Measurements from ENCODE around the gene TBXAS1. TPM values are rescaled to one million over a fixed set of nuclear protein-coding genes. Genes with fewer than 3 reads are reported as not detected.
"Not testable (repeated sequence)": the region's sequence is repeated elsewhere in the genome, so short reads cannot be mapped to it uniquely, and the experiment has no call there.

Gene TBXAS1
- total RNA-seq, 1 donor from 2014 or later, result 20.0 TPM

- H3K4me3 ChIP-seq (ENCODE audit: low read depth, low read length), result no peak overlapping the region
- DNase-seq (ENCODE audit: low read depth), result peak; percentile 94
- TF ChIP-seq CTCF (conservative IDR thresholded peaks at IDR 0.05; ENCODE audit: low read depth, low read length), result no peak
These were observed 87.0 kb downstream of the TBXAS1 start for GRCh38 chr7:139915864-139916716.

DNA sequence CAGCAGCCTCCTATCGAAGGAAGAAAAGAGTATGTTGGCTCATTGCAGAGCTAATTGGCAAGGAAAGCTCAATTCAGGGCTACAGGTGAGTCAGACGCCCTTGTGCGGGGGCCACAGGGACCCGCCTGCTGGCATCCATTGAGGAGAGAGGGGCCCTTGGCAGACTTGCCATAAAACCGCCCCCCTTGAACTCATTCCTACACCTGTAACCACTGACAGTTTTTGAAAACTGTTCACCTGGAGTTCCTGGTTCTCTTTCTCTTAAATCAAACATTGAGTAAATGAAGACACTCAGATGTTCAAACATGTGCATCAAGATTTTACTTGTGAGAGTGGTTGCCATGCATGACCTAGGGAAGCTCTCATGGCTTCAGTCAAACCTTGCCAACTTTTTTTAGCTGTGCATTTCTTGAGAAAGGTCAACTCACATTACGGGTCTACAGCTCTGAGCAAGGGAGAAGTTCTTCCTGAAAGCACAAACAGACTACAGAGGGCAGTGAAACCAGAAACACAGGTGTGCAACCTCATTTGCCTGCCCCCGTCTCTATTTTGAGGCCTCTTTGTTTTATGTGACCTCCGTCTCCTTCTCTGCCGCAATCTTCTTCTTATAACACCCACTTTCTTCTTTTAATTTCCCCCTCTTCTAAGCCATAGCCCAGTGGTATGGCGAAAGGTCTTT lies 87.8 kb downstream of the TBXAS1 start:
- no peak overlapping the region for H3K4me3 ChIP-seq (ENCODE audit: low read depth, low read length)
- no peak for TF ChIP-seq CTCF (conservative IDR thresholded peaks at IDR 0.05; ENCODE audit: low read depth, low read length)
- no peak for DNase-seq (ENCODE audit: low read depth)

- no peak overlapping the region for H3K4me3 ChIP-seq (ENCODE audit: low read depth, low read length)
These were observed 88.8 kb downstream of the TBXAS1 start for GRCh38 chr7:139917851-139918250.

DNA sequence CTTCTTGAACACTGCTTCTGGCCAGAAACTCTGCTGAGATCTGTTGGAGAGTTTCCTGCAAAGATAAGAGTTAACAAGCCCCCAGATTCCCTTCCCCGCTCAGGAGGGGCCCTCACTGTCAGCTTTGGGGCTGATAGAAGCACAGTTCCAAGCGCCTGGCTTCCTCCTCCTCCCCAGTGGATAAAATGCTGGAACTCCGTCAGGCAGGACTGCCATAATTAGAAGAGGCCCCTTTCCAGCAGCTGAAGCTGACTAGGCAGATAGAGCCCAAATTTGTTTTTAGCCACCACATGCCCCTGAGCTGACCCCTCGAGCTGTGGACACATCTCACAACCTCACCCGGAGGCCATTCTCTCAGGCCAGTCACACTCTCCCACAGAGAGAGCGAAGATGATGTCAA lies 89.4 kb downstream of the TBXAS1 start:
- no peak overlapping the region for H3K4me3 ChIP-seq (ENCODE audit: low read depth, low read length)
- no peak for TF ChIP-seq CTCF (conservative IDR thresholded peaks at IDR 0.05; ENCODE audit: low read depth, low read length)
- no peak for DNase-seq (ENCODE audit: low read depth)

More at GRCh38 chr7:139917851-139918250, 88.8 kb downstream of the TBXAS1 start:
- DNase-seq (ENCODE audit: low read depth), result no peak
- no peak for TF ChIP-seq CTCF (conservative IDR thresholded peaks at IDR 0.05; ENCODE audit: low read depth, low read length)

- H3K4me3 ChIP-seq (ENCODE audit: low read depth, low read length), result no peak overlapping the region
These were observed 94.0 kb downstream of the TBXAS1 start for GRCh38 chr7:139923090-139923489.

DNA sequence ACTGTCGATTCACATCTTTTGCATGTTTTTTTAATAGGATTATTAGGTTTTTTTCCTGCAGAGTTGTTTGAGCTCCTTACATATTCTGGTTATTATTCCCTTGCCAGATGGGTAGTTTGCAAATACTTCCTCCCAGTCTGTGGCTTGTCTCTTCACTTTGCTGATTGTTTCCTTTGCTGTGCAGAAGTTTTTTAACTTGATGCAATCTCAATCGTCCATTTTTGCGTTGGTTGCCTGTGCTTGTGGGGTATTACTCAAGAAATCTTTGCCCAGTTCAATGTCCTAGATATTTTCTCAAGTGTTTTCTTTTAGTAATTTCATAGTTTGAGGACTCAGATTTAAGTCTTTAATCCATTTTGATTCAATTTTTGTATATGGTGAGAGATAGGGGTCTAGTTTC lies 95.4 kb downstream of the TBXAS1 start:
- no peak overlapping the region for H3K4me3 ChIP-seq (ENCODE audit: low read depth, low read length)
- no peak for DNase-seq (ENCODE audit: low read depth)
- TF ChIP-seq CTCF (conservative IDR thresholded peaks at IDR 0.05; ENCODE audit: low read depth, low read length), result no peak

More at GRCh38 chr7:139923090-139923489, 94.0 kb downstream of the TBXAS1 start:
- DNase-seq (ENCODE audit: low read depth), result no peak
- TF ChIP-seq CTCF (conservative IDR thresholded peaks at IDR 0.05; ENCODE audit: low read depth, low read length), result no peak

DNA sequence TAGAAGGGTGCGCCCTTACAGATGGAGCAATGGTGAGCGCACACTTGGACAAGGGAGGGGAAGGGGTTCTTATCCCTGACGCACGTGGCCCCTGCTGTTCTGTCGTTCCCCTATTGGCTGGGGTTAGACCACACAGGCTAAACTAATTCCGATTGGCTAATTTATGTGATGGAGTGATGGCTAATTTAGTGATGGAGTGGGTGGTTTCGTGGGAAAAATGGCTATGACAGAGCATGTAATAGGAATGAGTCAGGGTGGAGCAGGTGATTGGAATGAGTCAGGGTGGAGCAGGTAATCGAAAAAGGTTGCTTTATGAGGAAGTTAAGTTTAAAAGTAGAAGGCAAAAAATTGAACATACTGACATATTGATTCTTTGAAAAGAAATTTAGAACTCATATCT lies 100.2 kb downstream of the TBXAS1 start:
- not testable (repeated sequence) for H3K4me3 ChIP-seq (ENCODE audit: low read depth, low read length); DNase-seq (ENCODE audit: low read depth)
